ENCODE data around the gene INPP5A.
"Not testable (repeated sequence)": the region's sequence is repeated elsewhere in the genome, so short reads cannot be mapped to it uniquely, and the experiment has no call there.

INPP5A gene

GRCh38 chr10:132732518-132732917 lies 194.9 kb downstream of the INPP5A start:
- DNase-seq = no peak

- no peak for DNase-seq
Measured at GRCh38 chr10:132733926-132734325, 196.3 kb downstream of the INPP5A start.

GRCh38 chr10:132735341-132735775 lies 197.8 kb downstream of the INPP5A start:
- no peak for DNase-seq

- DNase-seq = no peak
Measured at GRCh38 chr10:132735923-132736391, 198.4 kb downstream of the INPP5A start.

- no peak for DNase-seq
Measured at GRCh38 chr10:132737390-132738048, 199.9 kb downstream of the INPP5A start.

- no peak for DNase-seq
Measured at GRCh38 chr10:132738454-132739224, 201.1 kb downstream of the INPP5A start.

GRCh38 chr10:132739225-132739613 lies 201.6 kb downstream of the INPP5A start:
- no peak for DNase-seq

- DNase-seq = no peak
Measured at GRCh38 chr10:132740588-132740987, 203.0 kb downstream of the INPP5A start.

GRCh38 chr10:132742167-132742836 lies 204.7 kb downstream of the INPP5A start:
- DNase-seq = no peak

GRCh38 chr10:132742837-132743194 lies 205.2 kb downstream of the INPP5A start:
- DNase-seq = no peak

- DNase-seq = not testable (repeated sequence)
Measured at GRCh38 chr10:132743196-132743924, 205.8 kb downstream of the INPP5A start.

- DNase-seq = no peak
Measured at GRCh38 chr10:132743925-132744490, 206.4 kb downstream of the INPP5A start.

GRCh38 chr10:132744839-132745238 lies 207.3 kb downstream of the INPP5A start:
- DNase-seq = no peak

- no peak for DNase-seq
Measured at GRCh38 chr10:132745511-132745910, 207.9 kb downstream of the INPP5A start.

GRCh38 chr10:132745971-132746370 lies 208.4 kb downstream of the INPP5A start:
- no peak for DNase-seq

GRCh38 chr10:132746386-132746785 lies 208.8 kb downstream of the INPP5A start:
- no peak for DNase-seq

GRCh38 chr10:132746801-132747625 lies 209.4 kb downstream of the INPP5A start:
- DNase-seq = no peak

- no peak for DNase-seq
Measured at GRCh38 chr10:132748135-132748534, 210.5 kb downstream of the INPP5A start.

- DNase-seq = no peak
Measured at GRCh38 chr10:132748545-132749370, 211.2 kb downstream of the INPP5A start.

GRCh38 chr10:132749371-132749795 lies 211.8 kb downstream of the INPP5A start:
- DNase-seq = no peak

- no peak for DNase-seq
Measured at GRCh38 chr10:132750936-132751335, 213.3 kb downstream of the INPP5A start.
